SK-N-SH treated with all-trans-retinoic acid at 6 μM for 48 hours (cell line): ENCODE measurements around the gene YOD1.

Experiments
- ARNTL ChIP-seq: fragments of 450-650 bp; formaldehyde crosslinking; IDR thresholded peaks from 2 replicates; pipeline ENCODE4 v1.5.0; 2020; ENCODE audit warnings: low read depth, mild to moderate bottlenecking, moderate library complexity, borderline replicate concordance
- BACH2 ChIP-seq: fragments of 250-450 bp; sonication (Bioruptor Pico); IDR thresholded peaks from 2 replicates; pipeline ENCODE4 v1.9.0; 2021; ENCODE audit warnings: mild to moderate bottlenecking, borderline replicate concordance
- CSDC2 ChIP-seq: fragments of 250-450 bp; sonication (Bioruptor Pico); IDR thresholded peaks from 2 replicates; pipeline ENCODE4 v1.5.0; 2020; ENCODE audit warnings: mild to moderate bottlenecking, moderate library complexity
- GLIS3 ChIP-seq: fragments of 250-450 bp; sonication (Bioruptor Pico); IDR thresholded peaks from 2 replicates; pipeline ENCODE4 v1.5.0; 2020; ENCODE audit warnings: mild to moderate bottlenecking, moderate library complexity
- ZFP3 ChIP-seq: fragments of 250-450 bp; sonication (Bioruptor Pico); IDR thresholded peaks from 2 replicates; pipeline ENCODE4 v1.5.0; 2020; ENCODE audit warnings: mild to moderate bottlenecking, moderate library complexity
- ZFP30 ChIP-seq: fragments of 450-650 bp; formaldehyde crosslinking; IDR thresholded peaks from 2 replicates; pipeline ENCODE4 v1.5.0; 2022; ENCODE audit warnings: mild to moderate bottlenecking, moderate library complexity
- ZNF8 ChIP-seq: fragments of 450-650 bp; formaldehyde crosslinking; IDR thresholded peaks from 2 replicates; pipeline ENCODE4 v1.5.0; 2020; ENCODE audit warnings: mild to moderate bottlenecking, moderate library complexity
- TF ChIP-seq, protein P1 (sequence below): fragments of 250-450 bp; sonication (Bioruptor Pico); IDR thresholded peaks from 2 replicates; pipeline ENCODE4 v1.5.1; 2020; ENCODE audit warnings: low read depth, mild to moderate bottlenecking, moderate library complexity
- TF ChIP-seq, protein P2 (sequence below): fragments of 250-450 bp; sonication (Bioruptor Pico); IDR thresholded peaks from 2 replicates; pipeline ENCODE4 v1.8.0; 2020; ENCODE audit warnings: mild to moderate bottlenecking, moderate library complexity, borderline replicate concordance

GRCh38 chr1:207010726-207011125 lies 40.3 kb downstream of the YOD1 start:
- TF ChIP-seq, protein P1, sequence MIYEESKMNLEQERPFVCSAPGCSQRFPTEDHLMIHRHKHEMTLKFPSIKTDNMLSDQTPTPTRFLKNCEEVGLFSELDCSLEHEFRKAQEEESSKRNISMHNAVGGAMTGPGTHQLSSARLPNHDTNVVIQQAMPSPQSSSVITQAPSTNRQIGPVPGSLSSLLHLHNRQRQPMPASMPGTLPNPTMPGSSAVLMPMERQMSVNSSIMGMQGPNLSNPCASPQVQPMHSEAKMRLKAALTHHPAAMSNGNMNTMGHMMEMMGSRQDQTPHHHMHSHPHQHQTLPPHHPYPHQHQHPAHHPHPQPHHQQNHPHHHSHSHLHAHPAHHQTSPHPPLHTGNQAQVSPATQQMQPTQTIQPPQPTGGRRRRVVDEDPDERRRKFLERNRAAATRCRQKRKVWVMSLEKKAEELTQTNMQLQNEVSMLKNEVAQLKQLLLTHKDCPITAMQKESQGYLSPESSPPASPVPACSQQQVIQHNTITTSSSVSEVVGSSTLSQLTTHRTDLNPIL: no peak
- TF ChIP-seq CSDC2 (CRISPR knock-in tag) (no peak), ARNTL (CRISPR knock-in tag) (no peak), ZNF8 (no peak), ZFP3 (CRISPR knock-in tag) (no peak), ZFP30 (CRISPR knock-in tag) (no peak), BACH2 (no peak), GLIS3 (CRISPR knock-in tag) (no peak)
- TF ChIP-seq, protein P2, sequence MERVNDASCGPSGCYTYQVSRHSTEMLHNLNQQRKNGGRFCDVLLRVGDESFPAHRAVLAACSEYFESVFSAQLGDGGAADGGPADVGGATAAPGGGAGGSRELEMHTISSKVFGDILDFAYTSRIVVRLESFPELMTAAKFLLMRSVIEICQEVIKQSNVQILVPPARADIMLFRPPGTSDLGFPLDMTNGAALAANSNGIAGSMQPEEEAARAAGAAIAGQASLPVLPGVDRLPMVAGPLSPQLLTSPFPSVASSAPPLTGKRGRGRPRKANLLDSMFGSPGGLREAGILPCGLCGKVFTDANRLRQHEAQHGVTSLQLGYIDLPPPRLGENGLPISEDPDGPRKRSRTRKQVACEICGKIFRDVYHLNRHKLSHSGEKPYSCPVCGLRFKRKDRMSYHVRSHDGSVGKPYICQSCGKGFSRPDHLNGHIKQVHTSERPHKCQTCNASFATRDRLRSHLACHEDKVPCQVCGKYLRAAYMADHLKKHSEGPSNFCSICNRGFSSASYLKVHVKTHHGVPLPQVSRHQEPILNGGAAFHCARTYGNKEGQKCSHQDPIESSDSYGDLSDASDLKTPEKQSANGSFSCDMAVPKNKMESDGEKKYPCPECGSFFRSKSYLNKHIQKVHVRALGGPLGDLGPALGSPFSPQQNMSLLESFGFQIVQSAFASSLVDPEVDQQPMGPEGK (CRISPR knock-in tag): no peak
